ENCODE data around the gene DNAH14.
A peak's percentile ranks its signal among the peaks of the same experiment; 100 is the strongest.
"Not testable (repeated sequence)": the region's sequence is repeated elsewhere in the genome, so short reads cannot be mapped to it uniquely, and the experiment has no call there.

Gene DNAH14

GRCh38 chr1:224980181-224980580 is 50.7 kb downstream of the DNAH14 start:
- Histone ChIP-seq H3K18ac (ENCODE audit: low read length) (no peak overlapping the region), H2AK5ac (ENCODE audit: low read length) (no peak overlapping the region)
- no CpG with 5 or more reads among the region's 5 CpGs for WGBS (ENCODE audit: extremely low coverage, insufficient coverage, low lambda C conversion rate)

GRCh38 chr1:224981922-224982354 is 52.5 kb downstream of the DNAH14 start:
- H3K9ac ChIP-seq (ENCODE audit: low read length); H3K4me2 ChIP-seq (ENCODE audit: low read length); H3K79me2 ChIP-seq (ENCODE audit: control insufficient read depth, insufficient read depth, low read length); H2BK15ac ChIP-seq (replicated peaks; ENCODE audit: low read depth); H3K36me3 ChIP-seq (ENCODE audit: control insufficient read depth, insufficient read depth, low read length); H3K27me3 ChIP-seq (ENCODE audit: insufficient read depth, low read length, poor library complexity); H3K4me1 ChIP-seq (ENCODE audit: control insufficient read depth, low read depth, low read length); H2BK5ac ChIP-seq (ENCODE audit: low read length); H4K5ac ChIP-seq (ENCODE audit: low read length); H3K79me1 ChIP-seq (ENCODE audit: low read length); H3K27ac ChIP-seq (ENCODE audit: low read depth, low read length); H3K4ac ChIP-seq (ENCODE audit: low read depth, low read length); H3K4me3 ChIP-seq (ENCODE audit: low read length); H3K23ac ChIP-seq (ENCODE audit: low read length); H3K18ac ChIP-seq (ENCODE audit: low read length); H4K8ac ChIP-seq (ENCODE audit: low read depth, low read length); H3K56ac ChIP-seq (ENCODE audit: low read length); H2BK120ac ChIP-seq (ENCODE audit: low read depth, low read length); H2AK5ac ChIP-seq (ENCODE audit: low read length): not testable (repeated sequence)
- DNase-seq, result peak; percentile 34
- WGBS (ENCODE audit: extremely low coverage, insufficient coverage, low lambda C conversion rate), result no CpG with 5 or more reads among the region's 1 CpG

More at GRCh38 chr1:224980181-224980580, 50.7 kb downstream of the DNAH14 start:
- Histone ChIP-seq H2BK15ac (replicated peaks; ENCODE audit: low read depth) (no peak overlapping the region), H3K9ac (ENCODE audit: low read length) (no peak overlapping the region), H3K27ac (ENCODE audit: low read depth, low read length) (no peak overlapping the region), H2BK5ac (ENCODE audit: low read length) (no peak overlapping the region), H3K27me3 (ENCODE audit: insufficient read depth, low read length, poor library complexity) (no peaks in the 10 kb centered on the region), H3K4ac (ENCODE audit: low read depth, low read length) (no peak overlapping the region), H3K79me2 (ENCODE audit: control insufficient read depth, insufficient read depth, low read length) (no peaks in the 10 kb centered on the region), H3K23ac (ENCODE audit: low read length) (no peak overlapping the region), H2BK120ac (ENCODE audit: low read depth, low read length) (no peak overlapping the region), H3K56ac (ENCODE audit: low read length) (no peak overlapping the region), H3K4me1 (ENCODE audit: control insufficient read depth, low read depth, low read length) (no peaks in the 10 kb centered on the region), H4K8ac (ENCODE audit: low read depth, low read length) (no peak overlapping the region), H3K4me3 (ENCODE audit: low read length) (no peak overlapping the region), H4K5ac (ENCODE audit: low read length) (no peak overlapping the region), H3K4me2 (ENCODE audit: low read length) (no peak overlapping the region), H3K36me3 (ENCODE audit: control insufficient read depth, insufficient read depth, low read length) (no peaks in the 10 kb centered on the region), H3K79me1 (ENCODE audit: low read length) (no peaks in the 10 kb centered on the region)
- no peak for DNase-seq

DNA sequence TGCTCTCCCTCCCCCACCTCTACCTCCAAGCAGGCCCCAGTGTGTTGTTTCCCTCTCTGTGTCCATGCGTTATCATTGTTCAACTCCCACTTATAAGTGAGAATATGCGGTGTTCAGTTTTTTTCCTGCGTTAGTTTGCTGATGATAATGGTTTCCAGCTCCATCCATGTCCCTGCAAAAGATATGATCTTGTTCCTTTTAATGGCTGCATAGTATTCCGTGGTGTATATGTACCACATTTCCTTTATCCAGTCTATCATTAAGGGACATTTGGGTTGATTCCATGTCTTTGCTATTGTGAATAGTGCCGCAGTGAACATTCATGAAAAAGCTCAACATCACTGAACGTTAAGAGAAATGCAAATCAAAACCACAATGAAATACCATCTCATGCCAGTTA is 58.6 kb downstream of the DNAH14 start:
- Histone ChIP-seq H3K27me3 (ENCODE audit: insufficient read depth, low read length, poor library complexity) (no peaks in the 10 kb centered on the region), H3K9ac (ENCODE audit: low read length) (no peak overlapping the region), H2AK5ac (ENCODE audit: low read length) (no peak overlapping the region), H3K56ac (ENCODE audit: low read length) (no peak overlapping the region), H2BK15ac (replicated peaks; ENCODE audit: low read depth) (no peak overlapping the region), H3K18ac (ENCODE audit: low read length) (no peak overlapping the region), H2BK120ac (ENCODE audit: low read depth, low read length) (no peak overlapping the region), H3K27ac (ENCODE audit: low read depth, low read length) (no peak overlapping the region), H3K4ac (ENCODE audit: low read depth, low read length) (no peak overlapping the region), H3K4me1 (ENCODE audit: control insufficient read depth, low read depth, low read length) (no peaks in the 10 kb centered on the region), H3K4me2 (ENCODE audit: low read length) (no peak overlapping the region), H3K79me1 (ENCODE audit: low read length) (no peaks in the 10 kb centered on the region), H3K4me3 (ENCODE audit: low read length) (no peak overlapping the region), H2BK5ac (ENCODE audit: low read length) (no peak overlapping the region), H3K79me2 (ENCODE audit: control insufficient read depth, insufficient read depth, low read length) (no peaks in the 10 kb centered on the region), H3K36me3 (ENCODE audit: control insufficient read depth, insufficient read depth, low read length) (no peaks in the 10 kb centered on the region), H4K5ac (ENCODE audit: low read length) (no peak overlapping the region), H3K23ac (ENCODE audit: low read length) (no peak overlapping the region), H4K8ac (ENCODE audit: low read depth, low read length) (no peak overlapping the region)
- no CpG with 5 or more reads among the region's 6 CpGs for WGBS (ENCODE audit: extremely low coverage, insufficient coverage, low lambda C conversion rate)
- no peak for DNase-seq

DNA sequence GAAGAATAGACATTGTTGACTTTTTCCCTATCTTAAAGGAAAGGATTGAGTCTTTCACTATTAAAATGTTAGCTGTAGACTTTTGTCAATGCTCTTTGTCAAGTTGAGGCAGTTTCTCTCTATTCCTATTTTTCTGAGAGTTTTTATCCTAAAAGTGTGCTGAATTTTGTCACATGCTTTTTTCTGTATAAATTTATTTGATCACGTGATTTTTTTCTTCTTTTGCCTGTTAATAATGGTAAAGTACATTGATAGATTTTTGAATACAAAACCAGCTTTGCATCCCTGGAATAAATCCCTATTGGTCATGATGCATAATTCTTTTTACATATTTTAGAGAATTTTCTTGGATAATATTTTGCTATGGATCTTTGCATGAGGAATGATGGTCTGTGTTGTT is 60.1 kb downstream of the DNAH14 start:
- no peak overlapping the region for H3K18ac ChIP-seq (ENCODE audit: low read length)
- no peak overlapping the region for H2BK5ac ChIP-seq (ENCODE audit: low read length)
- no peaks in the 10 kb centered on the region for H3K36me3 ChIP-seq (ENCODE audit: control insufficient read depth, insufficient read depth, low read length)
- H2BK120ac ChIP-seq (ENCODE audit: low read depth, low read length), result no peak overlapping the region
- no peaks in the 10 kb centered on the region for H3K79me1 ChIP-seq (ENCODE audit: low read length)
- no peaks in the 10 kb centered on the region for H3K79me2 ChIP-seq (ENCODE audit: control insufficient read depth, insufficient read depth, low read length)
- H4K8ac ChIP-seq (ENCODE audit: low read depth, low read length), result no peak overlapping the region
- H4K5ac ChIP-seq (ENCODE audit: low read length), result no peak overlapping the region
- H3K9ac ChIP-seq (ENCODE audit: low read length), result no peak overlapping the region
- H3K23ac ChIP-seq (ENCODE audit: low read length), result no peak overlapping the region
- H3K4me2 ChIP-seq (ENCODE audit: low read length), result no peak overlapping the region
- no peaks in the 10 kb centered on the region for H3K27me3 ChIP-seq (ENCODE audit: insufficient read depth, low read length, poor library complexity)
- no peaks in the 10 kb centered on the region for H3K4me1 ChIP-seq (ENCODE audit: control insufficient read depth, low read depth, low read length)
- no peak overlapping the region for H2AK5ac ChIP-seq (ENCODE audit: low read length)
- H3K27ac ChIP-seq (ENCODE audit: low read depth, low read length), result no peak overlapping the region
- no peak for DNase-seq
- no CpG with 5 or more reads among the region's 1 CpG for WGBS (ENCODE audit: extremely low coverage, insufficient coverage, low lambda C conversion rate)
- no peak overlapping the region for H3K4ac ChIP-seq (ENCODE audit: low read depth, low read length)
- no peak overlapping the region for H2BK15ac ChIP-seq (replicated peaks; ENCODE audit: low read depth)
- H3K4me3 ChIP-seq (ENCODE audit: low read length), result no peak overlapping the region
- H3K56ac ChIP-seq (ENCODE audit: low read length), result no peak overlapping the region

- no CpG with 5 or more reads among the region's 5 CpGs for WGBS (ENCODE audit: extremely low coverage, insufficient coverage, low lambda C conversion rate)
- not testable (repeated sequence) for H3K9ac ChIP-seq (ENCODE audit: low read length); H3K18ac ChIP-seq (ENCODE audit: low read length); H4K8ac ChIP-seq (ENCODE audit: low read depth, low read length); H3K27ac ChIP-seq (ENCODE audit: low read depth, low read length); H3K4me2 ChIP-seq (ENCODE audit: low read length); H3K23ac ChIP-seq (ENCODE audit: low read length); H2BK5ac ChIP-seq (ENCODE audit: low read length); H2BK120ac ChIP-seq (ENCODE audit: low read depth, low read length); H3K79me1 ChIP-seq (ENCODE audit: low read length); H3K4me3 ChIP-seq (ENCODE audit: low read length); H3K4ac ChIP-seq (ENCODE audit: low read depth, low read length); H3K56ac ChIP-seq (ENCODE audit: low read length); H3K79me2 ChIP-seq (ENCODE audit: control insufficient read depth, insufficient read depth, low read length); H3K27me3 ChIP-seq (ENCODE audit: insufficient read depth, low read length, poor library complexity); DNase-seq; H2AK5ac ChIP-seq (ENCODE audit: low read length); H3K4me1 ChIP-seq (ENCODE audit: control insufficient read depth, low read depth, low read length); H2BK15ac ChIP-seq (replicated peaks; ENCODE audit: low read depth); H3K36me3 ChIP-seq (ENCODE audit: control insufficient read depth, insufficient read depth, low read length); H4K5ac ChIP-seq (ENCODE audit: low read length)
Measured at GRCh38 chr1:224991550-224991949, 62.1 kb downstream of the DNAH14 start.

DNA sequence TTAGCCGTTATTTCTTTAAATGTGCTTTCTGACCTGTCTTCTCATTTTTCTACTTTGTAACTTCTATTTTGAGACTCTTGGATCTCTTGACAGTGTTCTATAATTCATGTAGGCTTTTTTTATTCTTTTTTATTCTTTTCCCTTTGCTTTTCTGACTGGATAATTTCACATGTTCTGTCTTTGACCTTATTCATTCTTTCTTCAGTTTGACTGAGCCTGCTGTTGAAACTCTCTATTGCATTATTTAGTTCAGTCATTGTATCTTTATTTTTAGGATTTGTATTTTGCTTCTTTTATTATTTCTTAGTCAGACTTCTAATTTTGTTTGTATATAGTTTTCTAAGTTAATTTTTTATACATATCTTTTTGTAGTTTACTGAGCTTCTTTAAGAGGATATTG is 66.1 kb downstream of the DNAH14 start:
- Histone ChIP-seq H3K18ac (ENCODE audit: low read length) (no peak overlapping the region), H3K79me2 (ENCODE audit: control insufficient read depth, insufficient read depth, low read length) (no peaks in the 10 kb centered on the region), H3K27ac (ENCODE audit: low read depth, low read length) (no peak overlapping the region), H3K79me1 (ENCODE audit: low read length) (no peaks in the 10 kb centered on the region), H2AK5ac (ENCODE audit: low read length) (no peak overlapping the region), H3K9ac (ENCODE audit: low read length) (no peak overlapping the region), H2BK15ac (replicated peaks; ENCODE audit: low read depth) (no peak overlapping the region), H3K27me3 (ENCODE audit: insufficient read depth, low read length, poor library complexity) (no peaks in the 10 kb centered on the region), H3K4ac (ENCODE audit: low read depth, low read length) (no peak overlapping the region), H3K4me1 (ENCODE audit: control insufficient read depth, low read depth, low read length) (no peaks in the 10 kb centered on the region), H3K36me3 (ENCODE audit: control insufficient read depth, insufficient read depth, low read length) (no peaks in the 10 kb centered on the region), H4K5ac (ENCODE audit: low read length) (no peak overlapping the region), H4K8ac (ENCODE audit: low read depth, low read length) (no peak overlapping the region), H3K4me3 (ENCODE audit: low read length) (no peak overlapping the region), H2BK120ac (ENCODE audit: low read depth, low read length) (no peak overlapping the region), H3K4me2 (ENCODE audit: low read length) (no peak overlapping the region), H3K56ac (ENCODE audit: low read length) (no peak overlapping the region), H2BK5ac (ENCODE audit: low read length) (no peak overlapping the region), H3K23ac (ENCODE audit: low read length) (no peak overlapping the region)
- DNase-seq, result no peak
- WGBS (ENCODE audit: extremely low coverage, insufficient coverage, low lambda C conversion rate), result no CpG with 5 or more reads among the region's 1 CpG

Data from mesendoderm (in vitro differentiated cells).